Neuronal stem cell (in vitro differentiated cells): Measurements from ENCODE around the gene C19orf73.

ENCODE experiments used
- DNase-seq: peaks from one replicate; pipeline ENCODE4 v3.0.0-alpha.2; 2013; ENCODE audit warnings: low spot score
- H2AFZ ChIP-seq: one replicate; pipeline ENCODE4 v1.6.1; 2013; ENCODE audit warnings: mild to moderate bottlenecking, low read length, inconsistent platforms
- H2AK5ac ChIP-seq: 2 replicates; pipeline ENCODE4 v1.6.1; 2013; ENCODE audit warnings: low read depth, mild to moderate bottlenecking, inconsistent platforms, low read length, moderate library complexity, mixed read lengths
- H2BK120ac ChIP-seq: 2 replicates; pipeline ENCODE4 v1.6.1; 2013; ENCODE audit warnings: low read depth, mild to moderate bottlenecking, inconsistent platforms, low read length, moderate library complexity, mixed read lengths
- H2BK12ac ChIP-seq: one replicate; pipeline ENCODE4 v1.6.1; 2013; ENCODE audit warnings: low read length, inconsistent platforms
- H2BK15ac ChIP-seq: 2 replicates; pipeline ENCODE4 v1.6.1; 2013; ENCODE audit warnings: mild to moderate bottlenecking, low read length, inconsistent platforms, mixed read lengths
- H2BK5ac ChIP-seq: one replicate; pipeline ENCODE4 v1.6.1; 2013; ENCODE audit warnings: inconsistent platforms, mild to moderate bottlenecking, low read length, moderate library complexity
- H3K14ac ChIP-seq: one replicate; pipeline ENCODE4 v1.6.1; 2013; ENCODE audit warnings: low read length, inconsistent platforms
- H3K18ac ChIP-seq: 2 replicates; pipeline ENCODE4 v1.6.1; 2013; ENCODE audit warnings: low read length, inconsistent platforms
- H3K23ac ChIP-seq: 2 replicates; pipeline ENCODE4 v1.6.1; 2013; ENCODE audit warnings: low read depth, mild to moderate bottlenecking, mixed read lengths, low read length, inconsistent platforms; ENCODE audit not compliant: poor library complexity
- H3K27ac ChIP-seq: replicated peaks from 3 replicates; pipeline ENCODE4 v1.5.1; 2013; ENCODE audit warnings: low read length, inconsistent platforms
- H3K27me3 ChIP-seq, 3 experiments: 2 replicates each; pipeline ENCODE4 v1.6.1; 2013; ENCODE audit warnings: low read length in 3 of 3, mild to moderate bottlenecking in 2 of 3, inconsistent platforms in 1 of 3, low read depth in 1 of 3, mixed read lengths in 1 of 3, moderate library complexity in 1 of 3; ENCODE audit not compliant: control insufficient read depth in 3 of 3, insufficient read depth in 3 of 3
- H3K36me3 ChIP-seq, 2 donors: replicated peaks in 1 of 2; 2 replicates each; pipeline ENCODE4 v1.6.1; 2013; ENCODE audit warnings: low read length in 2 of 2; ENCODE audit not compliant: control insufficient read depth in 2 of 2, insufficient read depth in 2 of 2
- H3K4ac ChIP-seq: 2 replicates; pipeline ENCODE4 v1.6.1; 2013; ENCODE audit warnings: inconsistent platforms, mild to moderate bottlenecking, low read length, moderate library complexity
- H3K4me1 ChIP-seq, 2 donors: 1 replicate in 1 of 2; 2 replicates in 1 of 2; pipeline ENCODE4 v1.6.1; 2013; ENCODE audit warnings: low read length in 2 of 2, low read depth in 1 of 2; ENCODE audit not compliant: control insufficient read depth in 2 of 2, insufficient read depth in 1 of 2
- H3K4me2 ChIP-seq: one replicate; pipeline ENCODE4 v1.6.1; 2013; ENCODE audit warnings: mild to moderate bottlenecking, low read length, inconsistent platforms; ENCODE audit not compliant: insufficient read depth, poor library complexity, severe bottlenecking
- H3K4me3 ChIP-seq, 2 donors: 2 replicates each; pipeline ENCODE4 v1.5.1; 2013; ENCODE audit warnings: low read length in 2 of 2, mild to moderate bottlenecking in 2 of 2, inconsistent platforms in 1 of 2, moderate library complexity in 1 of 2
- H3K79me1 ChIP-seq: one replicate; pipeline ENCODE4 v1.6.1; 2013; ENCODE audit warnings: low read depth, mild to moderate bottlenecking, inconsistent platforms, low read length, moderate library complexity
- H3K9ac ChIP-seq: one replicate; pipeline ENCODE4 v1.6.1; 2013; ENCODE audit warnings: mild to moderate bottlenecking, low read depth, low read length, inconsistent platforms; ENCODE audit not compliant: poor library complexity
- H3K9me3 ChIP-seq, 2 donors: replicated peaks in 1 of 2; 2 replicates each; pipeline versions ENCODE3 to v1.6.1; 2013; ENCODE audit warnings: low read length in 2 of 2, mild to moderate bottlenecking in 2 of 2, inconsistent platforms in 1 of 2, low read depth in 1 of 2, mixed read lengths in 1 of 2, moderate library complexity in 1 of 2; ENCODE audit not compliant: control insufficient read depth in 2 of 2, insufficient read depth in 1 of 2
- H4K8ac ChIP-seq: one replicate; pipeline ENCODE4 v1.6.1; 2013; ENCODE audit warnings: low read depth, mild to moderate bottlenecking, inconsistent platforms, low read length, moderate library complexity
- H4K91ac ChIP-seq: one replicate; pipeline ENCODE4 v1.6.1; 2013; ENCODE audit warnings: low read length, low read depth, mild to moderate bottlenecking, inconsistent platforms; ENCODE audit not compliant: poor library complexity
- WGBS, 2 donors: extraction: QIAGEN DNeasy Blood & Tissue Kit; methylation state at CpG; one replicate each; pipeline ENCODE4 v1.1.7; 2013; ENCODE audit warnings: missing lambda C conversion rate in 2 of 2, mixed read lengths in 1 of 2; ENCODE audit not compliant: insufficient read length in 2 of 2, insufficient replicate concordance in 1 of 2; ENCODE audit errors: extremely low coverage in 2 of 2; 5-methylcytosine and 5-hydroxymethylcytosine counted together

C19orf73 gene

DNA sequence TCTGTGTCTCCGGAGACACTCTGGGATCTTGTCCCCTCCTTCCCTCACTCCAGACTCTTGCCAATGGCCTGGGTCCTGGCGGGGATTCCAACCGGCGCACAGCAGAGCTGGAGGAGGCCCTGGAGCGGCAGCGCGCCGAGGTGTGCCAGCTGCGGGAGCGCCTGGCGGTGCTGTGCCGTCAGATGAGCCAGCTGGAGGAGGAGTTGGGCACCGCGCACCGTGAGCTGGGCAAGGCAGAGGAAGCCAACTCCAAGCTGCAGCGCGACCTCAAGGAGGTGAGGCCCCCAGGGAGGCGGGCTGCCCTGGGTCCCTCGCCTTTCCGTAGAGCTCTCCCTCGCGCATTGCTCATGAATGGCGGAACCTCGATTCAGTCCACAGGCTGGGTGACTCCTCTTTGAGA, 11.4 kb upstream of the C19orf73 start:
- no peak overlapping the region for H3K18ac ChIP-seq
- H2AK5ac ChIP-seq = no peak overlapping the region
- no CpG with 5 or more reads among the region's 24 CpGs for WGBS, 2 donors

GRCh38 chr19:49129238-49129583, 10.3 kb upstream of the C19orf73 start:
- Histone ChIP-seq H3K9me3 (peaks cover 0 to 2% of the 10 kb centered on the region in 2 donors), H2BK12ac (peak overlapping the region; percentile 3), H3K4me1 (peaks cover 7 to 11% of the 10 kb centered on the region in 2 donors), H3K4me3 (no peak overlapping the region), H2BK15ac (no peak overlapping the region), H2BK120ac (no peak overlapping the region), H3K9ac (peak overlapping the region; percentile 21), H3K27me3 (peaks cover 0 to 9% (median 8%) of the 10 kb centered on the region in 3 experiments), H2AFZ (no peak overlapping the region), H4K8ac (no peak overlapping the region), H4K91ac (no peak overlapping the region), H3K36me3 (peaks cover 0 to 12% of the 10 kb centered on the region in 2 donors), H3K4ac (peak overlapping the region; percentile 37), H2BK5ac (peak overlapping the region; percentile 66), H3K4me2 (no peak overlapping the region), H3K14ac (no peak overlapping the region), H3K27ac (no peak overlapping the region), H3K18ac (peak overlapping the region; percentile 48), H3K23ac (no peak overlapping the region), H2AK5ac (peak overlapping the region; percentile 70), H3K79me1 (no peaks in the 10 kb centered on the region)
- WGBS, 2 donors = no CpG with 5 or more reads among the region's 16 CpGs
- no peak for DNase-seq

More for the DNA sequence above, 11.4 kb upstream of the C19orf73 start:
- Histone ChIP-seq H2BK12ac (no peak overlapping the region), H3K27me3 (peaks cover 0 to 8% (median under 1%) of the 10 kb centered on the region in 3 experiments), H3K23ac (no peak overlapping the region), H3K4ac (no peak overlapping the region), H3K79me1 (no peaks in the 10 kb centered on the region), H3K4me2 (no peak overlapping the region), H3K14ac (no peak overlapping the region), H3K36me3 (peaks cover 0 to 16% of the 10 kb centered on the region in 2 donors), H2BK5ac (no peak overlapping the region), H2AFZ (no peak overlapping the region), H2BK120ac (no peak overlapping the region), H2BK15ac (no peak overlapping the region), H4K8ac (no peak overlapping the region), H3K9ac (no peak overlapping the region), H3K4me3 (no peak overlapping the region), H3K4me1 (peaks cover 7 to 11% of the 10 kb centered on the region in 2 donors), H4K91ac (no peak overlapping the region), H3K27ac (no peak overlapping the region), H3K9me3 (peaks cover 0 to 2% of the 10 kb centered on the region in 2 donors)
- DNase-seq = no peak

- no peak overlapping the region for H4K8ac ChIP-seq
- no peak overlapping the region for H3K14ac ChIP-seq
- H3K9me3 ChIP-seq = peaks cover 0 to 2% of the 10 kb centered on the region in 2 donors
- peak overlapping the region; percentile 79 for H2BK15ac ChIP-seq
- H3K23ac ChIP-seq = no peak overlapping the region
- H3K4ac ChIP-seq = no peak overlapping the region
- peak overlapping the region; percentile 48 for H3K18ac ChIP-seq
- peak overlapping the region; percentile 4 to 72 for H3K4me3 ChIP-seq
- peak overlapping the region; percentile 70 for H2AK5ac ChIP-seq
- no peak for DNase-seq
- WGBS, 2 donors = no CpG with 5 or more reads among the region's 15 CpGs
- no peak overlapping the region for H4K91ac ChIP-seq
- peak overlapping the region; percentile 3 for H2BK12ac ChIP-seq
- no peak overlapping the region for H2BK5ac ChIP-seq
- H3K36me3 ChIP-seq = peaks cover 0 to 7% of the 10 kb centered on the region in 2 donors
- peaks cover 7 to 11% of the 10 kb centered on the region in 2 donors for H3K4me1 ChIP-seq
- H3K4me2 ChIP-seq = peak overlapping the region; percentile 92
- no peak overlapping the region for H2BK120ac ChIP-seq
- H3K27ac ChIP-seq = no peak overlapping the region
- peaks cover 0 to 9% (median 9%) of the 10 kb centered on the region in 3 experiments for H3K27me3 ChIP-seq
- H3K79me1 ChIP-seq = no peaks in the 10 kb centered on the region
- peak overlapping the region; percentile 99 for H2AFZ ChIP-seq
- peak overlapping the region; percentile 21 for H3K9ac ChIP-seq
These were observed 9.7 kb upstream of the C19orf73 start for GRCh38 chr19:49128545-49129237.

GRCh38 chr19:49127674-49128544, 9.0 kb upstream of the C19orf73 start:
- no CpG with 5 or more reads among the region's 63 CpGs for WGBS, 2 donors

More at GRCh38 chr19:49127674-49128544, 9.0 kb upstream of the C19orf73 start:
- Histone ChIP-seq H3K4me1 (peaks cover 7 to 11% of the 10 kb centered on the region in 2 donors), H2AFZ (peak overlapping the region; percentile 99), H2BK5ac (no peak overlapping the region), H3K9ac (peak overlapping the region; percentile 84), H3K4me3 (peak overlapping the region; percentile 72 to 76), H4K8ac (peak overlapping the region; percentile 93), H3K36me3 (peaks cover 0 to 3% of the 10 kb centered on the region in 2 donors), H2BK120ac (peak overlapping the region; percentile 54), H3K18ac (peak overlapping the region; percentile 96), H3K9me3 (no peaks in the 10 kb centered on the region), H3K14ac (peak overlapping the region; percentile 82), H3K4ac (peak overlapping the region; percentile 37), H3K4me2 (peak overlapping the region; percentile 92), H2AK5ac (peak overlapping the region; percentile 94), H2BK15ac (peak overlapping the region; percentile 99), H3K79me1 (no peaks in the 10 kb centered on the region), H2BK12ac (no peak overlapping the region), H3K27me3 (peaks cover 0 to 14% (median 9%) of the 10 kb centered on the region in 3 experiments), H4K91ac (no peak overlapping the region), H3K23ac (peak overlapping the region; percentile 99), H3K27ac (peak overlapping the region; percentile 51)
- peak; percentile 98 for DNase-seq
